Measurements from ENCODE around the gene F12. TPM values are rescaled to one million over a fixed set of nuclear protein-coding genes. Genes with fewer than 3 reads are reported as not detected.

The F12 gene
- total and polyA plus RNA-seq, 2 donors (not counting 3 experiments of a cell fraction or from before 2014, with no cell fraction given): 1.00 to 1.4 TPM

DNA sequence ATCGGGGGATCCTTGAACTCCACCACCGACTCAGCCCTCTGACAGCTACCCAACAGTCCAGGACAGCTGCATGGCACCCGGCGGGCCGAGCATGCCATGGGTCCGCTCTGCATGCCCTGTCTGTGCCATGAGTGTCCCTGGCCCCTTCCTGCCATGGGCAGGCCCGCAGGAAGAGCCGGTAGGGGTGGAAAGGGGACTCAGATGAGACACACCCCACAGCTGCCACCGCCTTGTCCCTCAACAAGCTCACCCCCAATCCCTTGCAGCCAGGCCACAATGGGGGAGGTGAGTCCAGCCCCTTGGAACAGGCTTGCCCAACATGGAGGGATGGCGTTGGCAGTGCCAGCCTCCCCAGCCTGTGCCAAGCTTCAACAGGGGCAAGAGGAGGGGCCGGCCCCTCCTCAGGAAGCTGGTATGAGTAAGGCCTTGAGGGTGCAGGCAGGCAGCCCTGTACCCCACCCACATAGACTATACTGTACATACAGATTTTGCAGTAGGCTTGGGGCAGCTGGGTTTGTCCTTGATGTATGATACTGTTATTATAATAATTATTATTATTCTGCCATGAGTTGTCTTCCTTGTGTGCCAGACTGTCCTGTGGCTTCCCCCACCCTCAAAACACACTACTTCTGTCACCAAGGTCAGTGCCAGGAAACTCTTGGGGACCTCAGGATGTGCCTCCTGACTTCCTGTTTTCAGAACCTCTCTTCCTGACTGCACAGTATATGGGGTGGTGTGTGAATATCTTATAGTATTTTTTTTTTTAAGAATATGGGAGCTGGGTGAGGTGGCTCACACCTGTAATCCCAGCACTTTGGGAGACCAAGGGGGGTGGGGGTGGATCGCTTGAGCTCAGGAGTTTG is 37.1 kb downstream of the F12 start:
- POLR2A ChIA-PET: interaction anchor here (0.9 kb wide), 1 partner anchor 62 kb away, joined by 3 read pairs; no protein-coding TSS in a partner anchor
- H3K27ac ChIP-seq (ENCODE audit: insufficient read depth, low read depth, low read length): no peak overlapping the region
- no peaks in the 10 kb centered on the region for H4K20me1 ChIP-seq (replicated peaks; ENCODE audit: control insufficient read depth, extremely low read depth, insufficient read depth, low read length)
- H2AFZ ChIP-seq (ENCODE audit: low read depth, low read length): no peak overlapping the region
- no TSS peak for BruUV-seq (replicated peaks)
- FAIRE-seq: peak; percentile 40
- TF ChIP-seq MYC (IDR thresholded peaks at IDR 0.05; ENCODE audit: low read depth, low read length): no peak
- TF ChIP-seq EZH2 (IDR thresholded peaks at IDR 0.05; ENCODE audit: borderline replicate concordance, low read depth, low read length, severe bottlenecking): no peak
- TF ChIP-seq, protein P1, sequence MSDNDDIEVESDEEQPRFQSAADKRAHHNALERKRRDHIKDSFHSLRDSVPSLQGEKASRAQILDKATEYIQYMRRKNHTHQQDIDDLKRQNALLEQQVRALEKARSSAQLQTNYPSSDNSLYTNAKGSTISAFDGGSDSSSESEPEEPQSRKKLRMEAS (IDR thresholded peaks at IDR 0.05; ENCODE audit: insufficient read depth, insufficient read length): no peak
- no peak for TF ChIP-seq FOS (IDR thresholded peaks at IDR 0.05; ENCODE audit: borderline replicate concordance, insufficient read depth, low read length)
- no peak for TF ChIP-seq POLR2A (IDR thresholded peaks at IDR 0.05; ENCODE audit: low read depth, low read length)
- no peak for TF ChIP-seq JUN (IDR thresholded peaks at IDR 0.05; ENCODE audit: borderline replicate concordance, insufficient read depth, insufficient read length, low read depth)
- TF ChIP-seq, protein P2, sequence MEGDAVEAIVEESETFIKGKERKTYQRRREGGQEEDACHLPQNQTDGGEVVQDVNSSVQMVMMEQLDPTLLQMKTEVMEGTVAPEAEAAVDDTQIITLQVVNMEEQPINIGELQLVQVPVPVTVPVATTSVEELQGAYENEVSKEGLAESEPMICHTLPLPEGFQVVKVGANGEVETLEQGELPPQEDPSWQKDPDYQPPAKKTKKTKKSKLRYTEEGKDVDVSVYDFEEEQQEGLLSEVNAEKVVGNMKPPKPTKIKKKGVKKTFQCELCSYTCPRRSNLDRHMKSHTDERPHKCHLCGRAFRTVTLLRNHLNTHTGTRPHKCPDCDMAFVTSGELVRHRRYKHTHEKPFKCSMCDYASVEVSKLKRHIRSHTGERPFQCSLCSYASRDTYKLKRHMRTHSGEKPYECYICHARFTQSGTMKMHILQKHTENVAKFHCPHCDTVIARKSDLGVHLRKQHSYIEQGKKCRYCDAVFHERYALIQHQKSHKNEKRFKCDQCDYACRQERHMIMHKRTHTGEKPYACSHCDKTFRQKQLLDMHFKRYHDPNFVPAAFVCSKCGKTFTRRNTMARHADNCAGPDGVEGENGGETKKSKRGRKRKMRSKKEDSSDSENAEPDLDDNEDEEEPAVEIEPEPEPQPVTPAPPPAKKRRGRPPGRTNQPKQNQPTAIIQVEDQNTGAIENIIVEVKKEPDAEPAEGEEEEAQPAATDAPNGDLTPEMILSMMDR (IDR thresholded peaks at IDR 0.05; ENCODE audit: extremely low read depth in 1 of 2, insufficient read depth in 1 of 2, low read depth in 1 of 2, low read length in 2 of 2): no peak
- TF ChIP-seq POLR2AphosphoS5 (IDR thresholded peaks at IDR 0.05; ENCODE audit: insufficient read depth, low read depth, low read length): no peak
- no peak for TF ChIP-seq GATA2 (IDR thresholded peaks at IDR 0.05; ENCODE audit: insufficient read depth, insufficient read length, low read depth, low read length)
- CTCF ChIA-PET: interaction anchor here (1.1 to 5.8 kb wide), 11 partner anchors 7 to 260 kb away, joined by 3 to 64 read pairs (median 8); partner anchors contain the start of gene SLC34A1
- H3K9me1 ChIP-seq (replicated peaks; ENCODE audit: control insufficient read depth, extremely low read depth, insufficient read depth, low read length): no peaks in the 10 kb centered on the region
- no peaks in the 10 kb centered on the region for H3K36me3 ChIP-seq (ENCODE audit: control insufficient read depth in 2 of 2, extremely low read depth in 1 of 2, insufficient read depth in 2 of 2, low read length in 2 of 2)
- H3K79me2 ChIP-seq (ENCODE audit: control insufficient read depth, insufficient read depth, low read length): no peaks in the 10 kb centered on the region
- intact Hi-C loops (cut with micrococcal nuclease): no loop called here
- H3K9me3 ChIP-seq (replicated peaks; ENCODE audit: control insufficient read depth, insufficient read depth, low read length): no peaks in the 10 kb centered on the region
- peaks cover 19% of the 10 kb centered on the region for H3K4me1 ChIP-seq (ENCODE audit: control insufficient read depth, extremely low read depth, insufficient read depth, low read length)
- H3K9ac ChIP-seq (replicated peaks; ENCODE audit: extremely low read depth, insufficient read depth, low read length): no peak overlapping the region
- dilution Hi-C loops (cut with MboI; ENCODE audit: extremely low pct_ligation_motif_present, low sequenced_read_pairs): no loop called here
- H3K27me3 ChIP-seq (ENCODE audit: control insufficient read depth in 2 of 2, insufficient read depth in 2 of 2, low read length in 2 of 2): no peaks in the 10 kb centered on the region
- DNase-seq (ENCODE audit: low read depth, low spot score): no peak
- no peak overlapping the region for H3K4me2 ChIP-seq (ENCODE audit: insufficient read depth, low read length)
- H3K4me3 ChIP-seq (replicated peaks in 1 of 3; ENCODE audit: insufficient read depth in 1 of 3, low read depth in 1 of 3, low read length in 3 of 3): no peak overlapping the region
